ENCODE results near the gene TMPRSS2.

The TMPRSS2 gene

GRCh38 chr21:41509145-41509496, 1.2 kb upstream of the TMPRSS2 start:
- DNase-seq = no peak

- DNase-seq = no peak
Measured at GRCh38 chr21:41508415-41509144, 622 bp upstream of the TMPRSS2 start.

GRCh38 chr21:41506611-41507520, 1.1 kb downstream of the TMPRSS2 start:
- DNase-seq = no peak

- no peak for DNase-seq
Measured at GRCh38 chr21:41506005-41506594, 1.9 kb downstream of the TMPRSS2 start.

- no peak for DNase-seq
Measured at GRCh38 chr21:41504030-41504429, 3.9 kb downstream of the TMPRSS2 start.

- no peak for DNase-seq
Measured at GRCh38 chr21:41503331-41503730, 4.6 kb downstream of the TMPRSS2 start.

GRCh38 chr21:41501919-41502318, 6.0 kb downstream of the TMPRSS2 start:
- DNase-seq = no peak

GRCh38 chr21:41500931-41501381, 7.0 kb downstream of the TMPRSS2 start:
- no peak for DNase-seq

GRCh38 chr21:41500363-41500762, 7.6 kb downstream of the TMPRSS2 start:
- no peak for DNase-seq

GRCh38 chr21:41499920-41500319, 8.0 kb downstream of the TMPRSS2 start:
- DNase-seq = no peak

GRCh38 chr21:41497788-41498187, 10.2 kb downstream of the TMPRSS2 start:
- DNase-seq = no peak

GRCh38 chr21:41497008-41497407, 10.9 kb downstream of the TMPRSS2 start:
- no peak for DNase-seq

GRCh38 chr21:41494242-41494641, 13.7 kb downstream of the TMPRSS2 start:
- DNase-seq = no peak

- no peak for DNase-seq
Measured at GRCh38 chr21:41491412-41491811, 16.5 kb downstream of the TMPRSS2 start.

GRCh38 chr21:41490330-41490729, 17.6 kb downstream of the TMPRSS2 start:
- no peak for DNase-seq

- no peak for DNase-seq
Measured at GRCh38 chr21:41489329-41489728, 18.6 kb downstream of the TMPRSS2 start.

- no peak for DNase-seq
Measured at GRCh38 chr21:41488080-41488479, 19.9 kb downstream of the TMPRSS2 start.

GRCh38 chr21:41487082-41487481, 20.9 kb downstream of the TMPRSS2 start:
- DNase-seq = no peak

GRCh38 chr21:41483973-41484372, 24.0 kb downstream of the TMPRSS2 start:
- no peak for DNase-seq

- no peak for DNase-seq
Measured at GRCh38 chr21:41483415-41483814, 24.5 kb downstream of the TMPRSS2 start.

GRCh38 chr21:41482980-41483379, 25.0 kb downstream of the TMPRSS2 start:
- DNase-seq = no peak

GRCh38 chr21:41482301-41482700, 25.7 kb downstream of the TMPRSS2 start:
- DNase-seq = no peak

GRCh38 chr21:41481191-41481590, 26.8 kb downstream of the TMPRSS2 start:
- DNase-seq = no peak

Measured in AML-193 (cell line).